A172 (cell line): Measurements from ENCODE around the gene PNRC1. TPM values are rescaled to one million over a fixed set of nuclear protein-coding genes. Genes with fewer than 3 reads are reported as not detected.
"Not testable (repeated sequence)": the region's sequence is repeated elsewhere in the genome, so short reads cannot be mapped to it uniquely, and the experiment has no call there.

Source experiments
- DNase-seq: peaks from one replicate; pipeline ENCODE4 v3.0.0-alpha.2; 2015; ENCODE audit warnings: low spot score
- total RNA-seq: library from RNA; depleted of rRNA; stranded (reverse); fragments of >200 nt; shearing (Covaris generic); gene quantifications from 2 replicates; pipeline ENCODE4 v1.2.3, GENCODE V29; 2014; rRNA removed

Gene PNRC1
- 10.9 and 15.3 TPM in 2 replicates for total RNA-seq

GRCh38 chr6:89080281-89081128, at the start of gene PNRC1:
PNRC1 (plus strand) TSS chr6:89080751; CDS start chr6:89080895, 144 bp downstream.
- peak; percentile 97 for DNase-seq

GRCh38 chr6:89032599-89032998, 48.0 kb upstream of the PNRC1 start:
- DNase-seq: no peak

GRCh38 chr6:89033461-89033860, 47.1 kb upstream of the PNRC1 start:
- no peak for DNase-seq

- DNase-seq: not testable (repeated sequence)
Observed at GRCh38 chr6:89034116-89034515, 46.4 kb upstream of the PNRC1 start.

- DNase-seq: peak; percentile 22
Observed at GRCh38 chr6:89034586-89035251, 45.8 kb upstream of the PNRC1 start.

GRCh38 chr6:89035252-89036101, 45.1 kb upstream of the PNRC1 start:
- DNase-seq: peak; percentile 94

GRCh38 chr6:89037141-89037900, 43.2 kb upstream of the PNRC1 start:
- DNase-seq: no peak

- not testable (repeated sequence) for DNase-seq
Observed at GRCh38 chr6:89037901-89038293, 42.7 kb upstream of the PNRC1 start.

GRCh38 chr6:89042664-89043063, 37.9 kb upstream of the PNRC1 start:
- DNase-seq: no peak

- DNase-seq: no peak
Observed at GRCh38 chr6:89044328-89045010, 36.1 kb upstream of the PNRC1 start.

- no peak for DNase-seq
Observed at GRCh38 chr6:89045011-89045387, 35.6 kb upstream of the PNRC1 start.

GRCh38 chr6:89045576-89045975, 35.0 kb upstream of the PNRC1 start:
- no peak for DNase-seq

- no peak for DNase-seq
Observed at GRCh38 chr6:89047473-89047872, 33.1 kb upstream of the PNRC1 start.

GRCh38 chr6:89048288-89048923, 32.1 kb upstream of the PNRC1 start:
- no peak for DNase-seq

- DNase-seq: peak; percentile 29
Observed at GRCh38 chr6:89048985-89049384, 31.6 kb upstream of the PNRC1 start.

GRCh38 chr6:89050155-89050554, 30.4 kb upstream of the PNRC1 start:
- no peak for DNase-seq

GRCh38 chr6:89050697-89051096, 29.9 kb upstream of the PNRC1 start:
- DNase-seq: no peak

- no peak for DNase-seq
Observed at GRCh38 chr6:89051676-89052075, 28.9 kb upstream of the PNRC1 start.

- no peak for DNase-seq
Observed at GRCh38 chr6:89054208-89054607, 26.3 kb upstream of the PNRC1 start.

GRCh38 chr6:89057759-89058158, 22.8 kb upstream of the PNRC1 start:
- DNase-seq: no peak
